GM06990 (cell line): ENCODE measurements around the gene CBX5.
"Not testable (repeated sequence)": the region's sequence is repeated elsewhere in the genome, so short reads cannot be mapped to it uniquely, and the experiment has no call there.

Experiments used
- DNase-seq: peaks from one replicate; pipeline ENCODE4 v3.0.0-alpha.2; 2011; ENCODE audit not compliant: insufficient read length; ENCODE audit errors: extremely low read depth
- H3K27me3 ChIP-seq: replicated peaks from 2 replicates; pipeline ENCODE4 v1.6.0; 2011; ENCODE audit warnings: low read length; ENCODE audit not compliant: control insufficient read depth, insufficient read depth
- H3K36me3 ChIP-seq: 2 replicates; pipeline ENCODE4 v1.5.1; 2011; ENCODE audit warnings: low read length; ENCODE audit not compliant: control insufficient read depth, insufficient read depth
- H3K4me3 ChIP-seq: replicated peaks from 2 replicates; pipeline ENCODE4 v1.5.1; 2011; ENCODE audit warnings: low read depth, mild to moderate bottlenecking, control low read depth, low read length
- TF ChIP-seq, protein P1 (sequence below): IDR thresholded peaks from 2 replicates; pipeline ENCODE4 v1.5.1; 2011; ENCODE audit warnings: low read length, control low read depth, mild to moderate bottlenecking, inconsistent platforms; ENCODE audit not compliant: insufficient read depth, poor library complexity, severe bottlenecking

The CBX5 gene

GRCh38 chr12:54286042-54287030 lies 6.4 kb upstream of the CBX5 start:
- TF ChIP-seq, protein P1, sequence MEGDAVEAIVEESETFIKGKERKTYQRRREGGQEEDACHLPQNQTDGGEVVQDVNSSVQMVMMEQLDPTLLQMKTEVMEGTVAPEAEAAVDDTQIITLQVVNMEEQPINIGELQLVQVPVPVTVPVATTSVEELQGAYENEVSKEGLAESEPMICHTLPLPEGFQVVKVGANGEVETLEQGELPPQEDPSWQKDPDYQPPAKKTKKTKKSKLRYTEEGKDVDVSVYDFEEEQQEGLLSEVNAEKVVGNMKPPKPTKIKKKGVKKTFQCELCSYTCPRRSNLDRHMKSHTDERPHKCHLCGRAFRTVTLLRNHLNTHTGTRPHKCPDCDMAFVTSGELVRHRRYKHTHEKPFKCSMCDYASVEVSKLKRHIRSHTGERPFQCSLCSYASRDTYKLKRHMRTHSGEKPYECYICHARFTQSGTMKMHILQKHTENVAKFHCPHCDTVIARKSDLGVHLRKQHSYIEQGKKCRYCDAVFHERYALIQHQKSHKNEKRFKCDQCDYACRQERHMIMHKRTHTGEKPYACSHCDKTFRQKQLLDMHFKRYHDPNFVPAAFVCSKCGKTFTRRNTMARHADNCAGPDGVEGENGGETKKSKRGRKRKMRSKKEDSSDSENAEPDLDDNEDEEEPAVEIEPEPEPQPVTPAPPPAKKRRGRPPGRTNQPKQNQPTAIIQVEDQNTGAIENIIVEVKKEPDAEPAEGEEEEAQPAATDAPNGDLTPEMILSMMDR = no peak
- Histone ChIP-seq H3K27me3 (no peaks in the 10 kb centered on the region), H3K4me3 (no peak overlapping the region), H3K36me3 (peaks cover 26% of the 10 kb centered on the region)
- no peak for DNase-seq

- TF ChIP-seq, protein P1 = no peak
- Histone ChIP-seq H3K27me3 (no peaks in the 10 kb centered on the region), H3K36me3 (peaks cover 26% of the 10 kb centered on the region), H3K4me3 (no peak overlapping the region)
- no peak for DNase-seq
Measured at GRCh38 chr12:54285150-54286041, 5.5 kb upstream of the CBX5 start.

DNA sequence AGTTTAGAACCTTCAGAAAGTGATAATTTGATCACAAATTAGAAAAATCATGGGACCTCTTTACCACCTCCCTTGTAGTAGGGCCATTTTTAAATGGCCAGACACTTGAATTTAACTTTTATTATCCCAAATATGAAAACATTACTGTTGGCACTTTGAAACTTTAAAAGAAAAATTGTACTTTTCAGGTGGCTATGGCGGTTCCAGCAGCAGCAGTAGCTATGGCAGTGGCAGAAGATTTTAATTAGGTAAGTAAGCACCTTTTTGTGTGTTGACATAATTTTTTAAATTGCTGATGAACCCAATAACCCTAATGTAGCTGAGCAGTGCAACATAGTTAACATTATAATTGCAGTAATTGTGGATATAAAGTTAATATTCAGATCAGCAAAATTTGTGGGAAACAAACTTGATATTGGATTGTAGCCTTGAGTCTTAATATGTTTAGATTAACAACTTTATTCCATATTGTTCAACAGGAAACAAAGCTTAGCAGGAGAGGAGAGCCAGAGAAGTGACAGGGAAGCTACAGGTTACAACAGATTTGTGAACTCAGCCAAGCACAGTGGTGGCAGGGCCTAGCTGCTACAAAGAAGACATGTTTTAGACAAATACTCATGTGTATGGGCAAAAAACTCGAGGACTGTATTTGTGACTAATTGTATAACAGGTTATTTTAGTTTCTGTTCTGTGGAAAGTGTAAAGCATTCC lies 4.3 kb upstream of the CBX5 start:
- DNase-seq, H3K27me3 ChIP-seq: not testable (repeated sequence)
- Histone ChIP-seq H3K36me3 (peaks cover 26% of the 10 kb centered on the region), H3K4me3 (peak overlapping the region; percentile 91)

- no peak for DNase-seq
- TF ChIP-seq, protein P1 = no peak
- H3K4me3 ChIP-seq = peak overlapping the region; percentile 91
- peaks cover 26% of the 10 kb centered on the region for H3K36me3 ChIP-seq
- no peaks in the 10 kb centered on the region for H3K27me3 ChIP-seq
Measured at GRCh38 chr12:54282949-54283593, 3.1 kb upstream of the CBX5 start.

GRCh38 chr12:54281694-54282093 lies 1.8 kb upstream of the CBX5 start:
- H3K27me3 ChIP-seq, DNase-seq: not testable (repeated sequence)
- H3K36me3 ChIP-seq = peaks cover 18% of the 10 kb centered on the region
- H3K4me3 ChIP-seq = peak overlapping the region; percentile 91

DNA sequence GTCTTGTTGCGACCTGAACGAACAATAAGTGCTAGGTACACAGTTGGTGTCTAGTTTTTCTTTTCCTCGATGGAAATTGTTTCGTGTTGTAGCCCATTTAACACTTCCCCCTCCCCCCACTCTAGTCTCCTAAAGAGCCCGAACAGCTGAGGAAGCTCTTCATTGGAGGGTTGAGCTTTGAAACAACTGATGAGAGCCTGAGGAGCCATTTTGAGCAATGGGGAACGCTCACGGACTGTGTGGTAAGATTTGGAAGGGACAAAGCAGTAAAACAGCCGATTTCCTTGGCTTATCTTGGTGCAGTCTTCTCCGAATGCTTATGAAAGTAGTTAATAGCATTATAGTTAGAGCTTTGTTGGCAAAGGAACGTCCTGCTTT lies 1.3 kb upstream of the CBX5 start:
- peaks cover 18% of the 10 kb centered on the region for H3K36me3 ChIP-seq
- not testable (repeated sequence) for DNase-seq

More for the DNA sequence above, 1.3 kb upstream of the CBX5 start:
- H3K27me3 ChIP-seq = not testable (repeated sequence)
- H3K4me3 ChIP-seq = peak overlapping the region; percentile 91
